Testis (tissue), 2 donors: ENCODE measurements around the gene PRKAR1B.

Experiments
- POLR2A ChIP-seq: fragments of 450-650 bp; IDR thresholded peaks from one replicate; pipeline ENCODE4 v1.6.1; 2017; ENCODE audit warnings: antibody characterized with exemption, mild to moderate bottlenecking, moderate library complexity
- TF ChIP-seq, protein P1 (sequence below), 3 experiments: fragments of 450-650 bp in 2 of 3; fragments of 200-600 bp in 1 of 3; sonication (generic) in 1 of 3; IDR thresholded peaks; one replicate each; pipeline ENCODE4 v1.5.1; 2016 to 2019; ENCODE audit warnings: antibody characterized with exemption in 3 of 3, mild to moderate bottlenecking in 2 of 3, moderate library complexity in 1 of 3

DNA sequence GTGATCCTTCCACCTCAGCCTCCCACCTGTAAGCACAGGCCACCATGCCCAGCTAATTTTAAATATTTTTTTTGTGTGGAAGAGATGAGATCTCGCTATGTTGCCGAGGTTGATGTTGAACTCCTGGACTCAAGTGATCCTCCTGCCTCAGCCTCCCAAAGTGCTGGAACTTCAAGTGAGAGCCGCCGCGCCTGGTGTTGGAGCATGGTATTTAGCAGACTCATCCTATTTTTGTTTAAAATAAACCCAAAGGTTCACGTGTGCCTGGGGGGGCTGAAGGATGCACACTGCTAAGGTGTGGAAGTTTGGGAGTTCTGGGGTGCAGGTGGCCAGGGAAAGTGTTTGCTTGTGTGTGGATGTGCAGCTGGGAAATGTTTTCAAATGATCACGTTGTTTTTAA, 225.6 kb downstream of the PRKAR1B start:
- TF ChIP-seq, protein P1, sequence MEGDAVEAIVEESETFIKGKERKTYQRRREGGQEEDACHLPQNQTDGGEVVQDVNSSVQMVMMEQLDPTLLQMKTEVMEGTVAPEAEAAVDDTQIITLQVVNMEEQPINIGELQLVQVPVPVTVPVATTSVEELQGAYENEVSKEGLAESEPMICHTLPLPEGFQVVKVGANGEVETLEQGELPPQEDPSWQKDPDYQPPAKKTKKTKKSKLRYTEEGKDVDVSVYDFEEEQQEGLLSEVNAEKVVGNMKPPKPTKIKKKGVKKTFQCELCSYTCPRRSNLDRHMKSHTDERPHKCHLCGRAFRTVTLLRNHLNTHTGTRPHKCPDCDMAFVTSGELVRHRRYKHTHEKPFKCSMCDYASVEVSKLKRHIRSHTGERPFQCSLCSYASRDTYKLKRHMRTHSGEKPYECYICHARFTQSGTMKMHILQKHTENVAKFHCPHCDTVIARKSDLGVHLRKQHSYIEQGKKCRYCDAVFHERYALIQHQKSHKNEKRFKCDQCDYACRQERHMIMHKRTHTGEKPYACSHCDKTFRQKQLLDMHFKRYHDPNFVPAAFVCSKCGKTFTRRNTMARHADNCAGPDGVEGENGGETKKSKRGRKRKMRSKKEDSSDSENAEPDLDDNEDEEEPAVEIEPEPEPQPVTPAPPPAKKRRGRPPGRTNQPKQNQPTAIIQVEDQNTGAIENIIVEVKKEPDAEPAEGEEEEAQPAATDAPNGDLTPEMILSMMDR (IDR thresholded peaks at IDR 0.05), result no peak
- no peak for TF ChIP-seq POLR2A
